GM12801 (cell line): ENCODE results near the gene HHEX.

ENCODE experiments used
- CTCF ChIP-seq: IDR thresholded peaks from one replicate; pipeline ENCODE4 v1.5.1; 2011; ENCODE audit warnings: control low read depth; ENCODE audit not compliant: insufficient read length; ENCODE audit errors: extremely low read depth

The HHEX gene

GRCh38 chr10:92690211-92690914, 608 bp downstream of the HHEX start:
- TF ChIP-seq CTCF = no peak

- no peak for TF ChIP-seq CTCF
These were observed 1.3 kb downstream of the HHEX start for GRCh38 chr10:92690915-92691590.

- no peak for TF ChIP-seq CTCF
These were observed 1.9 kb downstream of the HHEX start for GRCh38 chr10:92691591-92692079.

GRCh38 chr10:92692080-92692671, 2.4 kb downstream of the HHEX start:
- no peak for TF ChIP-seq CTCF

GRCh38 chr10:92692697-92693533, 3.2 kb downstream of the HHEX start:
- TF ChIP-seq CTCF = no peak

GRCh38 chr10:92693534-92693893, 3.8 kb downstream of the HHEX start:
- TF ChIP-seq CTCF = no peak
